Right lobe of liver (tissue), 6 donors: ENCODE data around the gene CFAP77. TPM values are rescaled to one million over a fixed set of nuclear protein-coding genes. Genes with fewer than 3 reads are reported as not detected.

Source experiments
- ATAC-seq, 4 donors: fragments of 200-7000 bp; cut with Tn5 transposase; one replicate each; pipeline ENCODE4 v1.9.1; 2020; ENCODE audit warnings: mild to moderate bottlenecking in 4 of 4, moderate library complexity in 4 of 4
- DNase-seq, 3 donors: peaks; one replicate each; pipeline ENCODE4 v3.0.0-alpha.2; 2020
- H3K27ac ChIP-seq, 3 donors: fragments of 200-600 bp; one replicate each; pipeline ENCODE4 v1.8.0; 2022
- H3K27me3 ChIP-seq, 2 donors: fragments of 200-600 bp; one replicate each; pipeline ENCODE4 v1.8.0; 2022
- H3K36me3 ChIP-seq, 4 donors: fragments of 200-600 bp; sonication (generic) in 1 of 4; one replicate each; pipeline versions ENCODE4 v1.5.1 to v1.8.0; 2017 to 2022; ENCODE audit warnings: control low read depth in 1 of 4
- H3K4me1 ChIP-seq, 4 donors: fragments of 200-600 bp; sonication (generic) in 1 of 4; one replicate each; pipeline versions ENCODE4 v1.5.1 to v1.8.0; 2017 to 2022; ENCODE audit warnings: control low read depth in 1 of 4
- H3K4me3 ChIP-seq, 3 donors: fragments of 200-600 bp; one replicate each; pipeline ENCODE4 v1.8.0; 2022
- H3K9me3 ChIP-seq, 4 donors: fragments of 200-600 bp; sonication (generic) in 1 of 4; one replicate each; pipeline versions ENCODE4 v1.5.1 to v1.8.0; 2017 to 2022; ENCODE audit warnings: control low read depth in 1 of 4
- CTCF ChIP-seq, 4 donors: fragments of 200-600 bp in 3 of 4; fragments of 450-650 bp in 1 of 4; IDR thresholded peaks; one replicate each; pipeline versions ENCODE4 v1.5.1 to v1.8.0; 2016 to 2022; ENCODE audit warnings: antibody characterized with exemption in 4 of 4, mild to moderate bottlenecking in 2 of 4
- POLR2A ChIP-seq: fragments of 450-650 bp; IDR thresholded peaks from one replicate; pipeline ENCODE4 v1.6.1; 2017; ENCODE audit warnings: antibody characterized with exemption, mild to moderate bottlenecking
- WGBS: methylation state at CpG from one replicate; pipeline ENCODE4 v1.1.6; 2018; ENCODE audit warnings: low coverage, low lambda C conversion rate; ENCODE audit not compliant: insufficient coverage; ENCODE audit errors: missing lambda C conversion rate; 5-methylcytosine and 5-hydroxymethylcytosine counted together
- intact Hi-C, 2 donors: fragments of 100-400 bp; cut with DNase I; formaldehyde crosslinking; loops; one replicate each; pipeline versions ENCODE4 v1.11.2 to v1.14.1; 2022
- total RNA-seq, 6 experiments: library from RNA; depleted of rRNA in 2 of 6; stranded (reverse); fragments of >200 nt in 2 of 6; fragmentation: NEBNext Ultra II Directional in 3 of 6; extraction: Animal tissue kit (Norgen Biotek cat#: 25700) in 3 of 6; gene quantifications; one replicate each; pipeline versions ENCODE4 v1.1.0 to v1.2.4, GENCODE V29; 2016 to 2023
- donor health status: DM: no; HTN: yes; CAD: no.
- donor health status: DM: no; HTN: no; CAD: no.
- donor health status: DM: no; HTN: no; CAD: no.
- donor health status: DM: no; HTN: yes; CAD: no.
- donor health status: DM: no; HTN: yes; CAD: no.

CFAP77 gene
- total RNA-seq, 6 experiments from 2014 or later = not detected

- ATAC-seq (no peak), DNase-seq (no peak)
- H3K4me3 ChIP-seq = no peak overlapping the region
- no peak for TF ChIP-seq POLR2A
- TF ChIP-seq CTCF (IDR thresholded peaks at IDR 0.05) = no peak
- intact Hi-C loops = no loop called here
- H3K27me3 ChIP-seq = peaks cover 5 to 19% of the 10 kb centered on the region in 2 donors
- no peaks in the 10 kb centered on the region for H3K9me3 ChIP-seq
- no peaks in the 10 kb centered on the region for H3K36me3 ChIP-seq
- H3K4me1 ChIP-seq = peaks cover 0 to 14% (median 7%) of the 10 kb centered on the region in 4 donors
- 38% methylated on average over 7 of the region's 7 CpGs for WGBS
- no peak overlapping the region for H3K27ac ChIP-seq
Measured at GRCh38 chr9:132414731-132415130, 4.7 kb downstream of the CFAP77 start.

DNA sequence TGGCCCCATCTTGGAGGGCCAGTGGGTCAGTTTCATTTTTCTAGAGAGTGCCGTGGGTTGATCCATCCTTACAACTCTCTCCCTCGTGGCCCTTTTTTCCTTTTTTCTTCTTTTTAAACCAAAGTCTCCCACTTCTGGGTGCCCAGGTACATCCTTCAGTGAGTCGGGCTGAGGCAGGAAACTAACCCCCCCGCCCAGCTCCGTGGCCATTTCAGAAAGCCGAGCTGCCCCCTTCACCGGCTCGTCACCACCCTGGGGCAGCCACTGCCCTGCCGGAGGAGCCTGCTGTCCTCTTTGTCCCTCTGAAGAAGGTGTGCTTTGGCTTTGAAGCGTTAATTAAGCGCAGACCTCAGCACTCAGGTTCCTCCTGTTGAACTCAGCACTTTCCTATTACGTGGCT lies 5.2 kb downstream of the CFAP77 start:
- TF ChIP-seq POLR2A = no peak
- no peak for TF ChIP-seq CTCF (IDR thresholded peaks at IDR 0.05)
- Histone ChIP-seq H3K27ac (no peak overlapping the region), H3K9me3 (no peaks in the 10 kb centered on the region), H3K4me3 (no peak overlapping the region), H3K4me1 (peaks cover 0 to 13% (median 7%) of the 10 kb centered on the region in 4 donors), H3K27me3 (peaks cover 5 to 18% of the 10 kb centered on the region in 2 donors), H3K36me3 (no peaks in the 10 kb centered on the region)
- intact Hi-C loops = no loop called here
- ATAC-seq (no peak), DNase-seq (no peak)
- WGBS = 24% methylated on average over 12 of the region's 12 CpGs

DNA sequence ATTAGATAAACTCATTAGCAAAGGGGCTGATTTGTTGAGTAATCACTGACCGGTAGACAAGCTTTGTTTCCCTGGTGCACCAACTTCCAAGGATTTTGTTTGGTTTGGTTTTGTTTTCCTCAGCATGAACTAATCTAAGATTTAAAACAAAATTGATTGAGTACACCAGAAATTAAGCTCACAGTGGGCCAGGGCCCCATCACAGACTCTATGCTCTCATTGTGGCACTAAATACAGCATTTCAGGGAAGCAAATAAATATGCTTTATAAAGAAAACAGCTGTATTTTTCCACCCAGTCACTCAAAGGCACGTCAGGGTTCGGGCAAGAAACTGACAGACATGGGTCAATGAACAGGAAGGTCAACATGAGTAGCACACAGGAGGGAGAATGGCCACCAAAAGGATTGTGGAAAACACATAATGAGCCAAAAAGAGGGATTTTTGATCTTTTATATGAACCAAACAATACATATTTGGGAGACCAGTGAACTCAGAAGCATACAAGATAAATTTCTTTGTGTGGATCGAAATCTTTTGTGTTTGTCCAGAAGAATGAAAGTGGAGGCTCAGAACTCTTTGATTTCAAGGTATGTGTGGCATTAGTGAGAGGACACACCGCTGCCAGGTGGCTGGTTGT lies 8.8 kb downstream of the CFAP77 start:
- intact Hi-C loops = no loop called here
- Histone ChIP-seq H3K27ac (no peak overlapping the region), H3K27me3 (no peaks in the 10 kb centered on the region), H3K9me3 (no peaks in the 10 kb centered on the region), H3K4me1 (no peaks in the 10 kb centered on the region), H3K36me3 (no peaks in the 10 kb centered on the region), H3K4me3 (no peak overlapping the region)
- 42% methylated on average over 5 of the region's 5 CpGs for WGBS
- DNase-seq (no peak), ATAC-seq (no peak)
- no peak for TF ChIP-seq CTCF (IDR thresholded peaks at IDR 0.05)

DNA sequence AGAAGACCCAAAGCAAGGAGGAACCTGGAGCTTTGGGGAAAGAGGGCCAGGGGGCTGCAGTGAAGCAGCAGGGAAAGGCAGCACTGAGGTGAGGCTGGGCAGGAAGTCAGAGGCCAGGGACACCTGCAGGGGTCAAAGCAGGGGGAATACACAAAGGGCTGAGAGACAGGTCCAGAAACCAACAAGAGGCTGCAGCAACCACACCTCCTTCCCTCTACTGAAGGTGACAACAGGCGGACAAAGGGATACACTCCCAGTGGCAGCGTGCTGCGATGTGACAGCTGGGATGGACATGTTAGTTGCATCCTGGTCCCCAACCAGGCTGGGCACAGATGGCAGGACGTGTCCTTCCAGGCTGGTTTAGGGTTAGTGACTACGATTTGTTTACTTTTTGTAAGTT lies 12.6 kb downstream of the CFAP77 start:
- no peak for TF ChIP-seq POLR2A
- TF ChIP-seq CTCF (IDR thresholded peaks at IDR 0.05) = no peak
- intact Hi-C loops = no loop called here
- no peaks in the 10 kb centered on the region for H3K9me3 ChIP-seq
- no peaks in the 10 kb centered on the region for H3K36me3 ChIP-seq
- no peaks in the 10 kb centered on the region for H3K4me1 ChIP-seq
- no CpG with 5 or more reads among the region's 5 CpGs for WGBS
- no peaks in the 10 kb centered on the region for H3K27me3 ChIP-seq
- DNase-seq (no peak), ATAC-seq (no peak)
- H3K4me3 ChIP-seq = no peak overlapping the region
- H3K27ac ChIP-seq = no peak overlapping the region

- Histone ChIP-seq H3K9me3 (no peaks in the 10 kb centered on the region), H3K4me1 (no peaks in the 10 kb centered on the region), H3K36me3 (no peaks in the 10 kb centered on the region), H3K27ac (no peak overlapping the region), H3K27me3 (no peaks in the 10 kb centered on the region), H3K4me3 (no peak overlapping the region)
- intact Hi-C loops = no loop called here
- DNase-seq (no peak), ATAC-seq (no peak)
- 74% methylated on average over 5 of the region's 5 CpGs for WGBS
- TF ChIP-seq POLR2A (no peak), CTCF (IDR thresholded peaks at IDR 0.05) (no peak)
Measured at GRCh38 chr9:132423503-132423902, 13.5 kb downstream of the CFAP77 start.
